ENCODE data around the gene CUL2.
A peak's percentile ranks its signal among the peaks of the same experiment; 100 is the strongest.

Gene CUL2

DNA sequence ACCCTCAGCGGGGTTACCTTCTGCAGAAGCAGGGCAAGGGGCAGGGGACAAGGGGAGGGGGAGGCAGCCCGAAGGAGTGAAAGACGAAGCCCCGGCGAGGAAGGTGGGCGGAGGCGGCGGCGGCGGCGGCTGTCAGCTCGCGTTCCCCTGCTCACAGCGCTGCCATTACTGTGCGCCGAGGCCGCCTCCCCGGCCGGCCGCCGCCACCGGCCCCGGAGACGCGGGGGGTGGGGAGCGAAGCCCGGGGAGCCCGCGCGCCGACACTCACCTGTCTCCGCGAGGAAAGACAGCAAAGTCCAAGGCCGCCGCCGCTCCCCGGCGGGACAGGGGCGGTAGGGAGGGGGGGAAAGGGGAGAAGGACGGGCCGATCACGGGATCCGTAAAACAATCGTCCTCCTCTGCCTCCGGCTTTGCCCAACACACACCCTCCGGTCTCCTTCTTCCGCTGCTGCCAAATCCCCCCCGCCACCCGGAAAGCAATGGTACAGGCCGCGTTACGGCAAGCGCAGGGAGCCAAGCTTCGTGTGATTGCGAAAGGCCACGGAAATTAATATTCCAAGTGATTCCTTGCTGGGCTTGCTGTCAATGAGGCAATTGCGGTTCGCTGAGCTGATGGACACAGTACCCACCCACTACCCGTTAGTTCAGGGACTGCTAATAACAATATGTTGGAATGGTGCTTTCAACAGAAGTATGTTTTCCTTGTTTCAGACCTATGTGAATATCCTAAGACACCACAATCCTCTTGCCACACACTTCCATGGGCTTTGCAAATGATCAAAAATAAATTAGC is at the start of gene CUL2:
Gene CUL2, minus strand, starts transcription at position 180 of the 793 bp plus-strand sequence. CDS start 19,024 bp downstream, outside the sequence.
- DNase-seq (ENCODE audit: insufficient read length, low spot score), result peak; percentile 84

DNA sequence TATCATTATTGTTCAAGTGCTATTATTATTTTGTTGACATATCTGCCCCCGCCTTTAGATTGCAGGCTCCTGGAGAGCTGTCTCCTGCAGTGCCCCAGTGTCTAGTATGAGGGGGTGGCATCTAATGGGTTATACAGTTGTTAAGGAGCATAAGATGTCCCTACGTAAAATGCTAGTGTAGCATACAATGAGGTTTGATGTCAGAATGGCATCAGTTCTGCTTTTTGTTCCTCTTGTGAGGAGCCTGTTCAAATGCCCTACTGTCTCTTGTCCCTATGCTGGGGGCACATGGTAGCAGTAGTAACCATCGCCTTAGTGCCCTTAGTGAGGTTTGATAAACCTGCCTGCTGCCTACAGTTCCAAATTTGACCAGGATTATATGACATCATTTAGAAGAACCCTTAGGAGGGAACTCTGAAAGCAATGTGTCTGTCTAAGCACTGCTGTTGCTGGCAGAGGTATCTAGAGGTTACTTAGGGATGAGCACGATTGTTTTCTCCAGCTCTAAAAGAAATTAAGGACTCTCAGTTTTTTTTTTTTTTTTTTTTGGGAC is 46.2 kb upstream of the CUL2 start:
- FAIRE-seq (no peak), DNase-seq (ENCODE audit: insufficient read length, low spot score) (no peak)

More for the DNA sequence above, at the start of gene CUL2:
- FAIRE-seq, result peak; percentile 94

DNA sequence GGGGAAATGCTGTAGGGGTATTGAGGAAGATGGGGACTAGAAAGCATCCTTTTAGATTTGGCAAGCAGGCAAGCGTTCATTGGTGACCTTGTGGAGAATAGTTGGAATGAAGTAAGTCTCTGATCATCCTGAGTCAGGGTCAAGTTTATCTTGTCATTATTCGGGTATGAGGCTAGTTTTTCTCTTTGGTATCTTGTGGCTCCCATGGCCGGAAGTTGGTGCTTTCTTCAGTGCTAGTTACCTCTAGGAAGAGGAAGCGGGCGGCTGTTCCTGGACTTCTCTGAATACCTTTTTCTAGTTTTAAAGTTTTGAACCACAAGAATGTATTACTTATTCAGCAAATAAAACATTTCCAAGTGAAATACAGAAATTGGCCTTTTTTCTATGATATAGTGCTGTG is 45.7 kb upstream of the CUL2 start:
- FAIRE-seq, result peak; percentile 90
- no peak for DNase-seq (ENCODE audit: insufficient read length, low spot score)

DNA sequence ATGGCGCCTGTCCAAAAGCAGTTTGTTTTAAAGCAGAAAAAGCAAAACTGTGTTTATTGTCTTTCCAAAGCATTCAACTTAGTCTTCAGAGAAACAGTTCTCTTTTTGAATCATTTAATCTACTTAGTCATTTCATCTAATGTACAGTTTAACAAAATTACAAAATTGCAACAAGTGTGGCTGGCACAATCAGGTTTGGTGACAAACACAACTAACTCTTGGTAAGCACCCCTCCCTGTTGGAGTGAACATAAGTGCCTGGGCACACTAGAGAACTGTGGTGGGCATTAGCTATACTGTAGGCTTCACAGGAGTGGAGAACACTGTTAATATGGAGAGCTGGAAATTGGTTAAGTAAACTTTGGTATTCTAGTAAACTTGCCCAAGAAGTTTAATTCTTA is 43.4 kb upstream of the CUL2 start:
- DNase-seq (ENCODE audit: insufficient read length, low spot score), result no peak
- peak; percentile 89 for FAIRE-seq

DNA sequence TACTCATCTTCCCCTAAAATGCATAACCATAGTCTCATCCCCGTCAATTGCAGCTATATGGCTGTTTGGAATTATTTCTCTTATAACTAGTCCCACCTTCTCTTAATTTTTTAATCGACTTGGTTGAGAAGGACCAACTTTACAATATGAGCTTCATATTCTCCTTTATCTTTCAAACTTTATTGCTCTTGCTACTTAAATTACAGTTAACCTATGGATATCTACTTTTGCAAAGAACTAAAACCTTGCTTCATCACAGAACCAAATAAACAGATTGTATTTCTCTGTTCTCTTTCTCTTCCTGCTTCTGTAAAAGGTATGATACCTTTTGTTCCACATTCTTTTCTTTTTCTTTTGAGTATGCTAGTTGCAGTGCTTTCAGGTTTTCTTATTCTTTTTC is 42.6 kb upstream of the CUL2 start:
- FAIRE-seq, result peak; percentile 91

DNA sequence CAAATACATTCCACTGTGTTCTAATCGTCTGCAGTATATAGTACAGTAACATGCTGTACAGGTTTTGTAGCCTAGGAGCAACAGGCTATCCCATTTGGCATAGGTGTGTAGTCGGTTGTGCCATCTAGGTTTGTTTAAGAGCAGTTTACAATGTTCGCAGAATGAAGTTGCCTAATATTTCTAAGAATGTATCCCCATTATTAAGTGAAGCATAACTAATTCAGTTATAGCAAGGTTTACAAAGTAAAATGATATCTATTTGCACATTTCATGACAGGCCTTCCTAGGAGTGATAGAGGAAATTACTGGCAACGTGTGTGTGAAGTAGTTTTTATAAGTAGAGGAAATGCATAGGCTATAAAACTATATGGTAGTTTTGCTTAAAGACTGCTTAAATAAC is 40.5 kb upstream of the CUL2 start:
- DNase-seq (ENCODE audit: insufficient read length, low spot score) (no peak), FAIRE-seq (no peak)

More for the DNA sequence above, 42.6 kb upstream of the CUL2 start:
- no peak for DNase-seq (ENCODE audit: insufficient read length, low spot score)

GRCh38 chr10:35129185-35129674 is 39.1 kb upstream of the CUL2 start:
- DNase-seq (ENCODE audit: insufficient read length, low spot score) (no peak), FAIRE-seq (peak; percentile 58)

GRCh38 chr10:35127289-35127891 is 37.2 kb upstream of the CUL2 start:
- no peak for DNase-seq (ENCODE audit: insufficient read length, low spot score)
- FAIRE-seq, result no peak

GRCh38 chr10:35126530-35127288 is 36.6 kb upstream of the CUL2 start, which contains the start of gene CREM:
TSS of gene CREM (plus strand) at chr10:35126846. CDS start at chr10:35137836, 10,990 bp downstream.
- FAIRE-seq, result peak; percentile 98
- peak; percentile 68 for DNase-seq (ENCODE audit: insufficient read length, low spot score)

DNA sequence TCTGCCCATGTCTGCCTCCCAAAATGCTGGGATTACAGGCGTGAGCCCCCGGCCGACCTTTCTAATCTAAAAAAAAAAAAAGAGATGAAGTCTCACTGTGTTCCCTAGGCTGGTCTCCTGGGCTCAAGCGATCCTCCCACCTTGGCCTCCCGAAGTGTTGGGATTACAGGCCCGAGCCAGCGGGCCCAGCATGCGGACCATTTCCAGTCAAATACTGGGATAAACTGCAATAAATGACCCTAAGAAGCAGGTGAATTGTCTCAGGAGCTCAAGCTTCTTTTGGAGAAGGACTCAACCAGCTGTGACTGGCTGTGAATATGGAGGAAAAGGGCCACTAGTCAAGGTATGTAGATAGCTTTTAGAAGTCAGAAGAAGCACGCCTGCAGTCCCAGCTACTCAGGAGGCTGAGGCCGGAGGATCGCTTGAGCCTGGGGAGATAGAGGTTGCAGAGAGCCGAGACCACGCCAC is 36.0 kb upstream of the CUL2 start:
- DNase-seq (ENCODE audit: insufficient read length, low spot score) (no peak), FAIRE-seq (no peak)

GRCh38 chr10:35124540-35124939 is 34.4 kb upstream of the CUL2 start:
- DNase-seq (ENCODE audit: insufficient read length, low spot score), result no peak
- FAIRE-seq, result no peak

DNA sequence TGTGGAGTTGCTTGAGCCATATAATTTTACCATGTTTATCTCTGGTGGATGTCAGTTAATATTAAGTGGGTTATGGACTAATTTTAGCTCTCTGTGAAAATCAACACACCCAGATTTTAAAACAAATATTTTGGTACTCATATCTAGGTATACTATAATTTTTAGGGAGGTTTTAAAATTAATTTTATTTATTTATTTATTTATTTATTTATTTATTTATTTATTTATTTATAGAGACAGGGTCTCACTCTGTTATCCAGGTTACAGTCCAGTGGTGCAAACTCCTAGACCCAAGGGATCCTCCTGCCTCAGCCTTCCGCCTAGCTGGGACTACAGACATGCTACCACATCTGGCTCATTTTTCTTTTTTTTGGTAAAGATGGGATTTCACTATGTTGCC is 29.2 kb upstream of the CUL2 start:
- no peak for FAIRE-seq
- DNase-seq (ENCODE audit: insufficient read length, low spot score), result no peak

- FAIRE-seq, result no peak
- no peak for DNase-seq (ENCODE audit: insufficient read length, low spot score)
These were observed 22.4 kb upstream of the CUL2 start for GRCh38 chr10:35112571-35112970.

GRCh38 chr10:35103882-35104281 is 13.7 kb upstream of the CUL2 start:
- FAIRE-seq (no peak), DNase-seq (ENCODE audit: insufficient read length, low spot score) (no peak)

DNA sequence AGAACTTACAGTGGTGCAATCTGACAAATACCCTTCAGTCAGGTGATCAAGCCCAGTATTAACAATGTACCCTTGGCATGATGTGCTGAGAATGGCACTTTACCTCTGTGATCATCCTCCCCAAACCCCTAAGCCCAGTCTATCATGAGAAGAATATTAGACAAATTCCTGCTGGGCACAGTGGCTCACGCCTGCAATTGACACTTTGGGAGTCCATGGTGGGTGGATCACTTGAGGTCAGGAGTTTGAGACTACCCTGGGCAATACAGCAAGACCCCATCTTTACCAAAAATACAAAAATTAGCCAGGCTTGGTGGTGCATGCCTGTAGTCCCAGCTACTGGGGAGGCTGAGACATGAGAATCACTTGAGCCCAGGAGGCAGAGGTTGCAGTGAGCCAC is 7.4 kb upstream of the CUL2 start:
- no peak for DNase-seq (ENCODE audit: insufficient read length, low spot score)

GRCh38 chr10:35096312-35096711 is 6.2 kb upstream of the CUL2 start:
- DNase-seq (ENCODE audit: insufficient read length, low spot score), result no peak
- no peak for FAIRE-seq

More for the DNA sequence above, 7.4 kb upstream of the CUL2 start:
- no peak for FAIRE-seq

DNA sequence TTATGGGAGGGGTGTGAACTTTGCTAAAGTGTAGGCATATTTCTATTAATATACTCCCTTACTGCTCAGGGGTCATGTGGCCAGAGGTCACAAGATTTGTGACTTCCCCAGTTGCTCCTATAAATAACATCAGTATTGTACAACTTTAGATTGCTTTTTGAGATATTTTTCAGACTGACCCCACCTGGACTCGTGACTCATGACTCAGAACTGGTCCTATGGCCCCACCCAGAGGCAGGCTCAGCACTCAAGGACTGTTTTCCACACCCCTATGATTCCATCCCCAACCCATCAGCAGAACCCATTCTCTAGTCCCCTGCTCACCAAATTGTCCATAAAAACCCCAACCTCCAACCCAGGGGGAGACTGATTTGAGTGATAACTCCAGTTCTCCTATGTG is 2.7 kb upstream of the CUL2 start:
- no peak for DNase-seq (ENCODE audit: insufficient read length, low spot score)
- FAIRE-seq, result no peak

DNA sequence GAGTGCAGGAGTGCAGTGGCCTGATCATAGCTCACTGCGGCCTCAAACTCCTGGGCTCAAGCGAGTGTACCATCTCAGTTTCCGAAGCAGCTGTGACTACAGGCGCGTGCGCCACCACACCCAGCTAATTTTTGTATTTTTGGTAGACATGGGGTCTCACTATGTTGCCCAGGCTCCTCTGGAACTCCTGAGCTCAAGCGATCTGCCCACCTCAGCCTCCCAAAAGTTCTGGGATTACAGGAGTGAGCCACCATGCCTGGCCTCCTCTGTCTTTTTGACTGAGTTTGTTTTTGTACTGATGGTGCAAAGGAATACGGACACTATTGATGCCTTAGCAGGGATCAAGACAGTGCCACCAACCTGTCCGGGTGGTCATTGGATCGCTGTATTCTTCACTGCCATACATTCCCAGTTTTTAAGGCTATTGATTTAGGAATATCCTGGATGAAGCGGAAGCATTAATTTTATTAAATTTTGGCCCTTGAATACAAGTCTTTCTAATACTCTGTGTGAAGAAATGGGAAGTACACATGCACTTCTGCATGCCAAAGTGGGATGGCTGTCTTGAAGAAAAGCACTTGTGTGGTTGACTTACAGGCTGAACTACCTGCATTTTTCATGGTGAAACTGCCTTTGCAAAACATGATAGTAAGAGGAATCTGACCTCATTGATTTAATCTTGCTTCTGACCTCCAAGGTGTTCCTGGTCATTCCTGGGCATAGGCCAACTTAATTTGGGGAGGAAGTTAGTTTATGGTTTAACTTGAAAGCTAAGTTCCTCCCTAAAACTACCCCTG is 2.1 kb upstream of the CUL2 start:
- no peak for FAIRE-seq
- no peak for DNase-seq (ENCODE audit: insufficient read length, low spot score)

- DNase-seq (ENCODE audit: insufficient read length, low spot score) (peak; percentile 37), FAIRE-seq (peak; percentile 57)
These were observed 455 bp downstream of the CUL2 start for GRCh38 chr10:35089611-35090161.

DNA sequence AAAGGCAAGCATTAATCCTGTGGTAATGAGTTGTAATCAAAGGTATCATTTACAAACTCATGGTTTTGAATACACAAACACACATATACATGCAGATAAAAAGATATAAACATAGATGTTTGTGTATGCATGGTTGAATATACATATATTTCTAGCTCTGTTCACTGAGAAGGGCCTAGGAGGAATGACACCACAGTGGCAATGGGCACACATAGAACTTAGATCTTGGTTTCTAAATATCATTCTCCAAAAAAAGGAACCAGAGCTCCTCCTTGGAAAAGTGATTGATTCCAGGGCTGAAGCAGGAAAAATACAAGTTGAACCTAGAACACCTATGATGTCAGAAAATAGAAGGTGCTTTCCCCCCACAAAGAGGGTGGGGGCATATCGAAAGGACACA is 6.9 kb downstream of the CUL2 start:
- peak; percentile 18 for FAIRE-seq

More for the DNA sequence above, 6.9 kb downstream of the CUL2 start:
- DNase-seq (ENCODE audit: insufficient read length, low spot score), result no peak
